ENCODE measurements around the gene ADRM1.

ADRM1 gene

DNA sequence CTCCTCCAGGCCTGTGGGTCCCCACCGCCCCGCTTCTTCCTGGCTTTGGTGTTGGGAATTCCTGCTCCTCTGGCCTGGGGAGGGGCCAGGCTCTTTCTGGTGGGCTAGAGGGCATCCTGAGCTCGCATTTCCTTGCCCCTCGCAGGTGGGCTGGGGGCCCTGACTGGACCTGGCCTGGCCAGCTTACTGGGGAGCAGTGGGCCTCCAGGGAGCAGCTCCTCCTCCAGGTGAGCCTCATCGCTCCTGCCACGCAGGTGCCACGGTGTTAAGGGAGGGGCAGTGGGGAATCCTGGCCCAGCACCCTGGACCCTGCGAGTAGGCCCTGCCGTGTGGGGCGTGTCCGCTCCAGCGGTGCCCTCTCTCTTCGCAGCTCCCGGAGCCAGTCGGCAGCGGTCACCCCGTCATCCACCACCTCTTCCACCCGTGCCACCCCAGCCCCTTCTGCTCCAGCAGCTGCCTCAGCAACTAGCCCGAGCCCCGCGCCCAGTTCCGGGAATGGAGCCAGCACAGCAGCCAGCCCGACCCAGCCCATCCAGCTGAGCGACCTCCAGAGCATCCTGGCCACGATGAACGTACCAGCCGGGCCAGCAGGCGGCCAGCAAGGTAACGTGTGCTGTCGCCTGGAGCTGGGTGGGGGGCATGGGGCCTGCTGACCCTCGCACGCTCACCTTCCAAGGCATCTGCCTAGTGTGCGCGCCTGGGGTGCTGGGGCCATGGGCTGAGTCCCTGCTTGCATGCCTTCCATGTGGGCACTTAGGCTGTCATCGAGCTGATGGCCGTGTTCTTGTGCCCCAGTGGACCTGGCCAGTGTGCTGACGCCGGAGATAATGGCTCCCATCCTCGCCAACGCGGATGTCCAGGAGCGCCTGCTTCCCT is 4.7 kb downstream of the ADRM1 start:
- FAIRE-seq = no peak
- TF ChIP-seq, protein P1, sequence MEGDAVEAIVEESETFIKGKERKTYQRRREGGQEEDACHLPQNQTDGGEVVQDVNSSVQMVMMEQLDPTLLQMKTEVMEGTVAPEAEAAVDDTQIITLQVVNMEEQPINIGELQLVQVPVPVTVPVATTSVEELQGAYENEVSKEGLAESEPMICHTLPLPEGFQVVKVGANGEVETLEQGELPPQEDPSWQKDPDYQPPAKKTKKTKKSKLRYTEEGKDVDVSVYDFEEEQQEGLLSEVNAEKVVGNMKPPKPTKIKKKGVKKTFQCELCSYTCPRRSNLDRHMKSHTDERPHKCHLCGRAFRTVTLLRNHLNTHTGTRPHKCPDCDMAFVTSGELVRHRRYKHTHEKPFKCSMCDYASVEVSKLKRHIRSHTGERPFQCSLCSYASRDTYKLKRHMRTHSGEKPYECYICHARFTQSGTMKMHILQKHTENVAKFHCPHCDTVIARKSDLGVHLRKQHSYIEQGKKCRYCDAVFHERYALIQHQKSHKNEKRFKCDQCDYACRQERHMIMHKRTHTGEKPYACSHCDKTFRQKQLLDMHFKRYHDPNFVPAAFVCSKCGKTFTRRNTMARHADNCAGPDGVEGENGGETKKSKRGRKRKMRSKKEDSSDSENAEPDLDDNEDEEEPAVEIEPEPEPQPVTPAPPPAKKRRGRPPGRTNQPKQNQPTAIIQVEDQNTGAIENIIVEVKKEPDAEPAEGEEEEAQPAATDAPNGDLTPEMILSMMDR (IDR thresholded peaks at IDR 0.05; ENCODE audit: insufficient read depth, missing control alignments) = no peak
- no peak for DNase-seq (ENCODE audit: insufficient read length, low spot score)

- DNase-seq (ENCODE audit: insufficient read length, low spot score) = no peak
- no peak for FAIRE-seq
- TF ChIP-seq, protein P1 (IDR thresholded peaks at IDR 0.05; ENCODE audit: insufficient read depth, missing control alignments) = no peak
These were observed 5.5 kb downstream of the ADRM1 start for GRCh38 chr20:62308102-62308822.

DNA sequence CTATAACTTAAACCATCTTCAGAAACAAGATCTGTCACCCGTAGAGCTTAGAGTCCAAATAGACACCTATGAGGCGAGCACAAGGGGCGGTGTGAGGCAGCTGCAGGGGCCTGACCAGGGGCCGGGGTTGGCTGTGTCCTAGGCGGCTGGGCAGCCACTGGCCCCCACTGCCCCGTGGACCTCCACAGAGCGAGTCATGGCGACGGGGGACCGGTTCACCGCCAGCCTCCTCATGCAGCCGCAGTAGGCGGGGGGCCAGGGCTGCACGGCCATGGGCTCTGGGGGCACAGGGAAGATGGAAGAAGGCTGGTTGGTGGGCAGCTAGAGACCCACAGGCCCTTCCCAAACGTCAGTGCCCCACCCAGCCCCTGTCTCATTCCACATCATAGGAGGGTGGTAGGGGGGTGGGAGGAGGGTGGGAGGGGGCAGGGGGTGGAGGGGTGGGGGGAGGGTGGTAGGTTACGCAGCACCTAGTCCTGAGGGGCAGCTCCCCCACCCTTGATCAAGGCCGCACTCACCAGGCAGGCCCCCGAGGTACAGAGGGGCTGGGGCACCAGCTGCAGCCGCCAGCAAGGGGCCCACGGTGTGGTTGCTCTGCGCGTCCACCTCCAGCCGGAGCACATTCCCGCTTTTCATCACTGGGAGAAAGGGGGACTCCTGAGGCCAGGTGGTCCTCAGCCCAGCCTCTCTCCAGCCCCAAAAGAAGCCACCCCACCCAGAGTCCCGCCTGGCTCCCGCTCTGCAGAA is 6.6 kb downstream of the ADRM1 start:
- TF ChIP-seq, protein P1 (IDR thresholded peaks at IDR 0.05; ENCODE audit: insufficient read depth, missing control alignments) = no peak
- FAIRE-seq (no peak), DNase-seq (ENCODE audit: insufficient read length, low spot score) (no peak)

DNA sequence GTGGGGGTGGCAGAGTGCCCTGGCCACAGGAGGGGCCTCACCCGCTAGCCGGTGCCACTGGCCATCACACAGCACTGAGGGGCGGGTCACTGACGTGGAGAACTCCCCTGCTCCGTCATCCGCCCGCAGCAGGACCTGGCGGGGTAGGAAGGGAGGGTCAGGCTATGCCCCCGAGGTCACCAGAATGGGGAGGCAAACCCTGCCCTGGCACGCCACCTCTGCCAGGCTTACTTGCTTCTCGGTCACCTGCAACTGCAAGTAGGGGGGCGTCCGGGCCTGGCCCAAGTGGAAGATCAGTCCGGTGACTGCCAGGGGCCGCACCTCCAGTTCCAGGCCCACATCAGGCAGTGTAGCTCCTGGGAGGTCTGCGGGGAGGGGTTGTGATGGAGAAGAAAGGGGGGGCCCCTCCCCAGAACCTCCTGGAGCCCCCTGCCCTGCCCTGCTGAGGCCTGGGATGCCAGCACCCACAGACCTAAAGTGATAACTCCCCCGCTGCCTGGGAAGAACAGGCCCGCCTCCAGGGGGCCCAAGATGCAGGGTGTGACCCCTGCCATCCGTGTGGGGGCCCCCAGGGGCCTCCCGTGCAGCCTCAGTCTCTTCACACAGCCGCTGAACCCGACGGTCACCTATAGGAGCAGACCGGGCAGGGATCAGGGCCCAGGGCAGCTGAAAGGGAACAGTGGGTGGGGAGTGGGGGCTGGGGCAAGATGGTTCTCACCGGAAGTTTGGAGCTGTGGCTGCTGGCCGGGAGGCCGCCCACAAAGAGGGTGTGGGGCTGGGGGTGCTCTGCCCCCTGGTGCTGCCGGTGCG is 7.4 kb downstream of the ADRM1 start:
- no peak for DNase-seq (ENCODE audit: insufficient read length, low spot score)
- FAIRE-seq = no peak
- TF ChIP-seq, protein P1 (IDR thresholded peaks at IDR 0.05; ENCODE audit: insufficient read depth, missing control alignments) = no peak

- DNase-seq (ENCODE audit: insufficient read length, low spot score) (no peak), FAIRE-seq (no peak)
- TF ChIP-seq, protein P1 (IDR thresholded peaks at IDR 0.05; ENCODE audit: insufficient read depth, missing control alignments) = no peak
These were observed 7.9 kb downstream of the ADRM1 start for GRCh38 chr20:62310757-62311121.

- DNase-seq (ENCODE audit: insufficient read length, low spot score) (no peak), FAIRE-seq (no peak)
- TF ChIP-seq, protein P1 (IDR thresholded peaks at IDR 0.05; ENCODE audit: insufficient read depth, missing control alignments) = no peak
These were observed 8.4 kb downstream of the ADRM1 start for GRCh38 chr20:62311150-62311549.

Measured in D721Med (cell line).